IMR-90 (cell line): ENCODE results near the gene CHD2. TPM values are rescaled to one million over a fixed set of nuclear protein-coding genes. Genes with fewer than 3 reads are reported as not detected.

ENCODE experiments used
- ATAC-seq: fragments of 200-7000 bp; cut with Tn5 transposase; 2 replicates; pipeline ENCODE4 v1.9.1; 2020; ENCODE audit warnings: low read depth, mild to moderate bottlenecking, moderate library complexity
- BruUV-seq: library from RNA; stranded (reverse); fragments of 400-500 nt; replicated peaks from 2 replicates; lab custom pipeline; 2021; lab: Mats Ljungman, UMichigan
- CTCF ChIA-PET: fragments of 300-600 bp; formaldehyde crosslinking; extraction: SDS; loops from one replicate; lab custom pipeline; 2021; ENCODE audit warnings: antibody characterized with exemption; lab: Yijun Ruan, JAX
- POLR2A ChIA-PET: fragments of 300-600 bp; sonication (Branson Sonifier 250); formaldehyde crosslinking; loops from one replicate; lab custom pipeline; 2022; ENCODE audit warnings: antibody characterized with exemption; ENCODE audit not compliant: unreplicated experiment; lab: Charles Lee
- DNase-seq: peaks from one replicate; pipeline ENCODE4 v3.0.0; 2013
- H2AFZ ChIP-seq: replicated peaks from 2 replicates; pipeline ENCODE3; 2013; ENCODE audit warnings: low read length, mild to moderate bottlenecking; ENCODE audit not compliant: poor library complexity
- H2AK5ac ChIP-seq: 2 replicates; pipeline ENCODE4 v1.6.1; 2013; ENCODE audit warnings: low read depth, low read length, inconsistent platforms
- H2AK9ac ChIP-seq: replicated peaks from 2 replicates; pipeline ENCODE3; 2013; ENCODE audit warnings: mild to moderate bottlenecking, low read depth, low read length, moderate library complexity; ENCODE audit not compliant: poor library complexity
- H2BK120ac ChIP-seq: 2 replicates; pipeline ENCODE4 v1.6.1; 2013; ENCODE audit warnings: low read depth, low read length, inconsistent platforms
- H2BK15ac ChIP-seq: 3 replicates; pipeline ENCODE4 v1.6.1; 2013; ENCODE audit warnings: low read depth, low read length, inconsistent platforms
- H2BK20ac ChIP-seq: 2 replicates; pipeline ENCODE4 v1.6.1; 2013; ENCODE audit warnings: low read depth, mild to moderate bottlenecking, inconsistent platforms, low read length, moderate library complexity
- H2BK5ac ChIP-seq: 2 replicates; pipeline ENCODE4 v1.6.1; 2013; ENCODE audit warnings: mild to moderate bottlenecking, low read depth, low read length, inconsistent platforms; ENCODE audit not compliant: poor library complexity, severe bottlenecking
- H3K14ac ChIP-seq: replicated peaks from 2 replicates; pipeline ENCODE4 v1.6.1; 2013; ENCODE audit warnings: low read depth, low read length, inconsistent platforms
- H3K18ac ChIP-seq: 2 replicates; pipeline ENCODE4 v1.6.1; 2013; ENCODE audit warnings: low read depth, low read length, control low read depth
- H3K23ac ChIP-seq: 2 replicates; pipeline ENCODE4 v1.6.1; 2013; ENCODE audit warnings: low read depth, low read length, inconsistent platforms
- H3K27ac ChIP-seq: 2 replicates; pipeline ENCODE4 v1.5.1; 2013; ENCODE audit warnings: mild to moderate bottlenecking, control low read depth, low read length; ENCODE audit not compliant: insufficient read depth
- H3K27me3 ChIP-seq: 2 replicates; pipeline ENCODE4 v1.6.1; 2013; ENCODE audit warnings: low read length; ENCODE audit not compliant: control insufficient read depth, insufficient read depth
- H3K36me3 ChIP-seq: 2 replicates; pipeline ENCODE4 v1.6.1; 2013; ENCODE audit warnings: low read length, mixed read lengths; ENCODE audit not compliant: control insufficient read depth, insufficient read depth
- H3K4ac ChIP-seq: 2 replicates; pipeline ENCODE4 v1.6.1; 2013; ENCODE audit warnings: low read depth, low read length, inconsistent platforms
- H3K4me1 ChIP-seq: 2 replicates; pipeline ENCODE4 v1.6.1; 2013; ENCODE audit warnings: low read length, mixed read lengths; ENCODE audit not compliant: control insufficient read depth, insufficient read depth
- H3K4me2 ChIP-seq: 2 replicates; pipeline ENCODE4 v1.6.1; 2013; ENCODE audit warnings: low read depth, mild to moderate bottlenecking, control low read depth, low read length, moderate library complexity
- H3K4me3 ChIP-seq: 2 replicates; pipeline ENCODE4 v1.5.1; 2013; ENCODE audit warnings: low read depth, mild to moderate bottlenecking, control low read depth, low read length, moderate library complexity; ENCODE audit not compliant: insufficient read depth
- H3K56ac ChIP-seq: 2 replicates; pipeline ENCODE4 v1.6.1; 2013; ENCODE audit warnings: low read length, inconsistent platforms; ENCODE audit not compliant: insufficient read depth; ENCODE audit errors: extremely low read depth
- H3K79me1 ChIP-seq, 2 experiments: 2 replicates each; pipeline ENCODE4 v1.6.1; 2013; ENCODE audit warnings: low read length in 2 of 2, inconsistent platforms in 1 of 2, low read depth in 1 of 2
- H3K9ac ChIP-seq: 2 replicates; pipeline ENCODE4 v1.6.1; 2013; ENCODE audit warnings: low read depth, low read length, control low read depth
- H3K9me1 ChIP-seq: 2 replicates; pipeline ENCODE4 v1.6.1; 2013; ENCODE audit warnings: low read length, inconsistent platforms; ENCODE audit not compliant: insufficient read depth
- H3K9me3 ChIP-seq: 2 replicates; pipeline ENCODE4 v1.6.1; 2013; ENCODE audit warnings: low read length; ENCODE audit not compliant: control insufficient read depth, insufficient read depth
- H4K20me1 ChIP-seq: 2 replicates; pipeline ENCODE4 v1.6.1; 2013; ENCODE audit warnings: low read length, inconsistent platforms; ENCODE audit not compliant: insufficient read depth
- H4K5ac ChIP-seq: 2 replicates; pipeline ENCODE4 v1.6.1; 2013; ENCODE audit warnings: mild to moderate bottlenecking, low read depth, low read length, control low read depth
- H4K8ac ChIP-seq, 2 experiments: 2 replicates each; pipeline ENCODE4 v1.6.1; 2013; ENCODE audit warnings: low read depth in 2 of 2, low read length in 2 of 2, control low read depth in 1 of 2, inconsistent platforms in 1 of 2
- H4K91ac ChIP-seq: 2 replicates; pipeline ENCODE4 v1.6.1; 2013; ENCODE audit warnings: low read depth, low read length, inconsistent platforms; ENCODE audit not compliant: insufficient read depth
- BHLHE40 ChIP-seq: fragments of 150-350 bp; IDR thresholded peaks from 2 replicates; pipeline ENCODE4 v1.6.1; 2016; ENCODE audit warnings: mild to moderate bottlenecking, low read depth, low read length
- CEBPB ChIP-seq: IDR thresholded peaks from 2 replicates; pipeline ENCODE4 v1.6.1; 2012; ENCODE audit warnings: low read depth, low read length, improper control_type of control experiment
- CHD1 ChIP-seq: IDR thresholded peaks from 2 replicates; pipeline ENCODE4 v1.6.1; 2012; ENCODE audit warnings: low read depth, low read length, improper control_type of control experiment
- FOS ChIP-seq: fragments of 150-350 bp; IDR thresholded peaks from 2 replicates; pipeline ENCODE4 v1.6.1; 2016; ENCODE audit warnings: low read depth, low read length
- MAFK ChIP-seq: IDR thresholded peaks from 2 replicates; pipeline ENCODE4 v1.6.1; 2012; ENCODE audit warnings: low read depth, low read length, improper control_type of control experiment
- MAZ ChIP-seq: IDR thresholded peaks from 2 replicates; pipeline ENCODE4 v1.6.1; 2012; ENCODE audit warnings: low read depth, mild to moderate bottlenecking, low read length, improper control_type of control experiment, moderate library complexity, borderline replicate concordance
- MXI1 ChIP-seq: IDR thresholded peaks from 2 replicates; pipeline ENCODE4 v1.6.1; 2012; ENCODE audit warnings: low read depth, mild to moderate bottlenecking, low read length, moderate library complexity, borderline replicate concordance
- NFE2L2 ChIP-seq: fragments of 150-350 bp; IDR thresholded peaks from 2 replicates; pipeline ENCODE4 v1.6.1; 2016; ENCODE audit warnings: low read depth, mild to moderate bottlenecking, low read length
- POLR2A ChIP-seq: IDR thresholded peaks from 2 replicates; pipeline ENCODE4 v1.6.1; 2012; ENCODE audit warnings: mild to moderate bottlenecking, low read depth, low read length
- RAD21 ChIP-seq: IDR thresholded peaks from 2 replicates; pipeline ENCODE4 v1.6.1; 2012; ENCODE audit warnings: low read length, improper control_type of control experiment
- RCOR1 ChIP-seq: IDR thresholded peaks from 2 replicates; pipeline ENCODE4 v1.6.1; 2012; ENCODE audit warnings: mild to moderate bottlenecking, low read length, improper control_type of control experiment; ENCODE audit not compliant: insufficient replicate concordance
- RFX5 ChIP-seq: IDR thresholded peaks from 2 replicates; pipeline ENCODE4 v1.8.0; 2012; ENCODE audit warnings: low read depth, mild to moderate bottlenecking, low read length, moderate library complexity
- SMC3 ChIP-seq: fragments of 150-350 bp; IDR thresholded peaks from 2 replicates; pipeline ENCODE4 v1.6.1; 2016; ENCODE audit warnings: low read depth, mild to moderate bottlenecking, antibody characterized with exemption, low read length, moderate library complexity
- WGBS, 2 experiments: methylation state at CpG; one replicate each; pipeline versions ENCODE4 v1.1.5 to v1.1.7; 2013; ENCODE audit warnings: missing lambda C conversion rate in 2 of 2; ENCODE audit not compliant: insufficient read length in 1 of 2; ENCODE audit errors: extremely low coverage in 2 of 2; 5-methylcytosine and 5-hydroxymethylcytosine counted together
- dilution Hi-C: fragments of 300-500 bp; cut with HindIII; formaldehyde crosslinking; loops from one replicate; pipeline ENCODE4 v1.14.3; 2018; ENCODE audit warnings: low sequenced_read_pairs; ENCODE audit not compliant: unreplicated experiment
- in situ Hi-C: fragments of 300-500 bp; cut with MboI; formaldehyde crosslinking; loops from 3 replicates; pipeline ENCODE4 v1.14.3; 2019; ENCODE audit warnings: low sequenced_read_pairs, inconsistent platforms, mixed read lengths
- intact Hi-C: fragments of 100-400 bp; cut with micrococcal nuclease; formaldehyde crosslinking; loops from 2 replicates; pipeline ENCODE4 v1.10.0; 2022
- polyA plus RNA-seq, 3 experiments: library from polyadenylated mRNA; depleted of rRNA; stranded (reverse); fragments of >200 nt; gene quantifications; 2 replicates each; pipeline ENCODE4 v1.2.3, GENCODE V29; 2012; ENCODE audit warnings: low replicate concordance in 1 of 3
- total RNA-seq: library from RNA; depleted of rRNA; stranded (reverse); fragments of >200 nt; gene quantifications from 2 replicates; pipeline ENCODE4 v1.2.3, GENCODE V29; 2012
- TF ChIP-seq, protein P1 (sequence below): conservative IDR thresholded peaks from 2 replicates; pipeline ENCODE4 v1.5.1; 2012; ENCODE audit warnings: mild to moderate bottlenecking, low read depth, low read length, improper control_type of control experiment
- TF ChIP-seq, protein P2 (sequence below): fragments of 150-350 bp; IDR thresholded peaks from 2 replicates; pipeline ENCODE4 v1.6.1; 2016; ENCODE audit warnings: low read depth, mild to moderate bottlenecking, low read length, moderate library complexity, borderline replicate concordance
- TF ChIP-seq, protein P3 (sequence below): fragments of 150-350 bp; IDR thresholded peaks from 2 replicates; pipeline ENCODE4 v1.6.1; 2017; ENCODE audit warnings: mild to moderate bottlenecking, antibody characterized with exemption, low read length, low read depth

Gene CHD2
- total and polyA plus RNA-seq, 2 of the 4 experiments (the other 2 are of a cell fraction) = 44.9 to 64.7 TPM

DNA sequence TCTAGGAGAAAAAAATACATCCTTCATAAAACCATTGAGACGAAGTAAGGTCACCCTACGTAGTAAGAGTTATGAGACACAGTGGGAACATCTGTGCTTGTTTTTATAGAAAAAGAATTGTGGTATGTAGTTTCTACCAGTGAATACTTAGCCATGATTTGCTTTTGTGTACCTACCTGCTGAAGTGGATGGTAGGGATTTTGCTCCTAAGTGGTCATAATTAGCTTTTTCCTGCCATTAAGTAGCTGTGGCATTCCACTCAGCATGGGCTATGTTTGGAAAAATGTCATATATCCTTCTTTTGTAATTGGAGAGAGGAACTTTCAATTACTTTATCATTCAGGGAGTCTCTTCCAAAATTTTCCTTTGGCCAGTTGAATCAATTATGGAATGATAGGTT is 63.7 kb downstream of the CHD2 start:
- Histone ChIP-seq H3K23ac (no peak overlapping the region), H4K91ac (no peak overlapping the region), H4K8ac (no peak overlapping the region), H3K9ac (no peak overlapping the region), H2AFZ (no peak overlapping the region), H3K36me3 (peaks cover 48% of the 10 kb centered on the region), H2AK9ac (no peak overlapping the region), H2BK120ac (no peak overlapping the region), H3K27me3 (no peaks in the 10 kb centered on the region), H2BK15ac (no peak overlapping the region), H3K56ac (no peak overlapping the region), H3K4me2 (no peak overlapping the region), H2AK5ac (no peak overlapping the region), H3K18ac (no peak overlapping the region), H3K4ac (no peak overlapping the region), H3K4me1 (peaks cover 4% of the 10 kb centered on the region; the same call in 1 of the 2 replicates), H4K20me1 (peaks cover 24% of the 10 kb centered on the region), H4K5ac (no peak overlapping the region), H3K14ac (no peak overlapping the region), H2BK20ac (no peak overlapping the region), H3K27ac (no peak overlapping the region), H3K4me3 (no peak overlapping the region), H3K9me1 (0 out of 2 replicates have a peak, but pooled peaks cover 3% of the 10 kb centered on the region), H3K9me3 (no peaks in the 10 kb centered on the region), H2BK5ac (no peak overlapping the region), H3K79me1 (peaks cover 14 to 46% of the 10 kb centered on the region in 2 experiments)
- ChIA-PET POLR2A (no interaction called here), CTCF (no interaction called here)
- DNase-seq (no peak), ATAC-seq (no peak)
- no CpG with 5 or more reads among the region's 2 CpGs for WGBS, 2 experiments
- in situ Hi-C loops (no loop called here), intact Hi-C loops (no loop called here), dilution Hi-C loops (no loop called here)
- no peak for TF ChIP-seq BHLHE40
- no peak for TF ChIP-seq SMC3
- TF ChIP-seq RFX5 = no peak
- no peak for TF ChIP-seq MAZ
- TF ChIP-seq, protein P1, sequence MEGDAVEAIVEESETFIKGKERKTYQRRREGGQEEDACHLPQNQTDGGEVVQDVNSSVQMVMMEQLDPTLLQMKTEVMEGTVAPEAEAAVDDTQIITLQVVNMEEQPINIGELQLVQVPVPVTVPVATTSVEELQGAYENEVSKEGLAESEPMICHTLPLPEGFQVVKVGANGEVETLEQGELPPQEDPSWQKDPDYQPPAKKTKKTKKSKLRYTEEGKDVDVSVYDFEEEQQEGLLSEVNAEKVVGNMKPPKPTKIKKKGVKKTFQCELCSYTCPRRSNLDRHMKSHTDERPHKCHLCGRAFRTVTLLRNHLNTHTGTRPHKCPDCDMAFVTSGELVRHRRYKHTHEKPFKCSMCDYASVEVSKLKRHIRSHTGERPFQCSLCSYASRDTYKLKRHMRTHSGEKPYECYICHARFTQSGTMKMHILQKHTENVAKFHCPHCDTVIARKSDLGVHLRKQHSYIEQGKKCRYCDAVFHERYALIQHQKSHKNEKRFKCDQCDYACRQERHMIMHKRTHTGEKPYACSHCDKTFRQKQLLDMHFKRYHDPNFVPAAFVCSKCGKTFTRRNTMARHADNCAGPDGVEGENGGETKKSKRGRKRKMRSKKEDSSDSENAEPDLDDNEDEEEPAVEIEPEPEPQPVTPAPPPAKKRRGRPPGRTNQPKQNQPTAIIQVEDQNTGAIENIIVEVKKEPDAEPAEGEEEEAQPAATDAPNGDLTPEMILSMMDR = no peak
- no peak for TF ChIP-seq NFE2L2
- no peak for TF ChIP-seq CHD1
- TF ChIP-seq, protein P2, sequence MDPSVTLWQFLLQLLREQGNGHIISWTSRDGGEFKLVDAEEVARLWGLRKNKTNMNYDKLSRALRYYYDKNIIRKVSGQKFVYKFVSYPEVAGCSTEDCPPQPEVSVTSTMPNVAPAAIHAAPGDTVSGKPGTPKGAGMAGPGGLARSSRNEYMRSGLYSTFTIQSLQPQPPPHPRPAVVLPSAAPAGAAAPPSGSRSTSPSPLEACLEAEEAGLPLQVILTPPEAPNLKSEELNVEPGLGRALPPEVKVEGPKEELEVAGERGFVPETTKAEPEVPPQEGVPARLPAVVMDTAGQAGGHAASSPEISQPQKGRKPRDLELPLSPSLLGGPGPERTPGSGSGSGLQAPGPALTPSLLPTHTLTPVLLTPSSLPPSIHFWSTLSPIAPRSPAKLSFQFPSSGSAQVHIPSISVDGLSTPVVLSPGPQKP = no peak
- TF ChIP-seq MXI1 = no peak
- no peak for TF ChIP-seq FOS
- TF ChIP-seq MAFK = no peak
- TF ChIP-seq, protein P3, sequence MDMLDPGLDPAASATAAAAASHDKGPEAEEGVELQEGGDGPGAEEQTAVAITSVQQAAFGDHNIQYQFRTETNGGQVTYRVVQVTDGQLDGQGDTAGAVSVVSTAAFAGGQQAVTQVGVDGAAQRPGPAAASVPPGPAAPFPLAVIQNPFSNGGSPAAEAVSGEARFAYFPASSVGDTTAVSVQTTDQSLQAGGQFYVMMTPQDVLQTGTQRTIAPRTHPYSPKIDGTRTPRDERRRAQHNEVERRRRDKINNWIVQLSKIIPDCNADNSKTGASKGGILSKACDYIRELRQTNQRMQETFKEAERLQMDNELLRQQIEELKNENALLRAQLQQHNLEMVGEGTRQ = no peak
- no peak for TF ChIP-seq RCOR1
- TF ChIP-seq RAD21 = no peak
- TF ChIP-seq CEBPB = no peak
- TF ChIP-seq POLR2A = no peak
- BruUV-seq = no TSS peak
